ENCODE measurements around the gene VPS50. TPM values are rescaled to one million over a fixed set of nuclear protein-coding genes. Genes with fewer than 3 reads are reported as not detected.

The VPS50 gene
- total and polyA plus RNA-seq, 2 donors (not counting 3 experiments of a cell fraction or from before 2014, with no cell fraction given), result 6.6 to 25.6 TPM

GRCh38 chr7:93327006-93327633, 95.0 kb downstream of the VPS50 start:
- ChIA-PET POLR2A (no interaction called here), CTCF (interaction anchor here (0.7 to 1.2 kb wide), 3 partner anchors 13 to 47 kb away, joined by 3 read pairs; no protein-coding TSS in a partner anchor)
- no peak for DNase-seq (ENCODE audit: low read depth, low spot score)

More at GRCh38 chr7:93327006-93327633, 95.0 kb downstream of the VPS50 start:
- H3K36me3 ChIP-seq (ENCODE audit: control insufficient read depth in 2 of 2, extremely low read depth in 1 of 2, insufficient read depth in 2 of 2, low read length in 2 of 2), result no peaks in the 10 kb centered on the region
- no peaks in the 10 kb centered on the region for H3K4me1 ChIP-seq (ENCODE audit: control insufficient read depth, extremely low read depth, insufficient read depth, low read length)
- no peaks in the 10 kb centered on the region for H3K9me3 ChIP-seq (replicated peaks; ENCODE audit: control insufficient read depth, insufficient read depth, low read length)
- dilution Hi-C loops (cut with MboI; ENCODE audit: extremely low pct_ligation_motif_present, low sequenced_read_pairs), result no loop called here
- no TSS peak for BruUV-seq (replicated peaks)
- H3K79me2 ChIP-seq (ENCODE audit: control insufficient read depth, insufficient read depth, low read length), result no peaks in the 10 kb centered on the region
- H3K4me3 ChIP-seq (replicated peaks in 1 of 3; ENCODE audit: insufficient read depth in 1 of 3, low read depth in 1 of 3, low read length in 3 of 3), result no peak overlapping the region
- no peak overlapping the region for H2AFZ ChIP-seq (ENCODE audit: low read depth, low read length)
- intact Hi-C loops (cut with micrococcal nuclease), result no loop called here
- TF ChIP-seq MYC (IDR thresholded peaks at IDR 0.05; ENCODE audit: low read depth, low read length), result no peak
- no peak for TF ChIP-seq JUN (IDR thresholded peaks at IDR 0.05; ENCODE audit: borderline replicate concordance, insufficient read depth, insufficient read length, low read depth)
- no peak for TF ChIP-seq FOS (IDR thresholded peaks at IDR 0.05; ENCODE audit: borderline replicate concordance, insufficient read depth, low read length)
- TF ChIP-seq POLR2AphosphoS5 (IDR thresholded peaks at IDR 0.05; ENCODE audit: insufficient read depth, low read depth, low read length), result no peak
- no peak for TF ChIP-seq CTCF (IDR thresholded peaks at IDR 0.05; ENCODE audit: extremely low read depth in 1 of 2, insufficient read depth in 1 of 2, low read depth in 1 of 2, low read length in 2 of 2)
- no peak for TF ChIP-seq EZH2 (IDR thresholded peaks at IDR 0.05; ENCODE audit: borderline replicate concordance, low read depth, low read length, severe bottlenecking)
- no peak for TF ChIP-seq MAX (IDR thresholded peaks at IDR 0.05; ENCODE audit: insufficient read depth, insufficient read length)
- TF ChIP-seq POLR2A (IDR thresholded peaks at IDR 0.05; ENCODE audit: low read depth, low read length), result no peak
- no peak for TF ChIP-seq GATA2 (IDR thresholded peaks at IDR 0.05; ENCODE audit: insufficient read depth, insufficient read length, low read depth, low read length)
- H3K9ac ChIP-seq (replicated peaks; ENCODE audit: extremely low read depth, insufficient read depth, low read length), result no peak overlapping the region
- FAIRE-seq, result no peak
- no peaks in the 10 kb centered on the region for H3K27me3 ChIP-seq (ENCODE audit: control insufficient read depth in 2 of 2, insufficient read depth in 2 of 2, low read length in 2 of 2)
- no peak overlapping the region for H3K27ac ChIP-seq (ENCODE audit: insufficient read depth, low read depth, low read length)
- no peak overlapping the region for H3K4me2 ChIP-seq (ENCODE audit: insufficient read depth, low read length)
- no peaks in the 10 kb centered on the region for H4K20me1 ChIP-seq (replicated peaks; ENCODE audit: control insufficient read depth, extremely low read depth, insufficient read depth, low read length)
- H3K9me1 ChIP-seq (replicated peaks; ENCODE audit: control insufficient read depth, extremely low read depth, insufficient read depth, low read length), result no peaks in the 10 kb centered on the region
